NT2/D1 (cell line): ENCODE results near the gene PEAK1.

Experiments used
- SUZ12 ChIP-seq: IDR thresholded peaks from 2 replicates; pipeline ENCODE4 v1.6.1; 2011; ENCODE audit not compliant: insufficient read length, insufficient read depth; ENCODE audit errors: extremely low read depth
- YY1 ChIP-seq: IDR thresholded peaks from 2 replicates; pipeline ENCODE4 v1.6.1; 2011; ENCODE audit not compliant: insufficient read length, insufficient read depth

DNA sequence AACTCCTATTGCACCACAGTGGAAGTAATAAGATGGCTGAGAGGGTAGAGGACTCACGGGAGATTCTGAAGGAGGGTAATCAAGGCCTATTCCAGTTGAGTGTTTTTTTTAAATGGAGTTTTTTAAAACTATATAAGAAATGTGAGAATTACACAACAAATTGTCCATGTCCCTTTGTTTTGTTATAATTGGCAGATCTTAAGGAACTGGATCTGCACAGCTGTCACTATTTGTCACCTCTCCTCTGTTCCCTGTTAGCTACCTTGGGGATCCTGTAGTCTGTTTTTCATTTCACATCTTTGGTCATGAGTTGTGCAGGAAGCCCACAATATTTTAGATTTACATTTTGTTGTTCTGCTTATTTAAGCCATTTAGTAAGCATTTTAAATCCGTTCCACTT is 271.7 kb downstream of the PEAK1 start:
- TF ChIP-seq YY1 (no peak), SUZ12 (no peak)
